H1 (cell line): ENCODE measurements around the gene CTCF. TPM values are rescaled to one million over a fixed set of nuclear protein-coding genes. Genes with fewer than 3 reads are reported as not detected.

Experiments
- CHD1 ChIP-seq: IDR thresholded peaks from 2 replicates; pipeline ENCODE4 v1.6.1; 2012; ENCODE audit warnings: low read depth, low read length, improper control_type of control experiment
- EGR1 ChIP-seq: IDR thresholded peaks from 2 replicates; pipeline ENCODE4 v1.6.1; 2011; ENCODE audit warnings: low read depth, low read length, borderline replicate concordance
- NRF1 ChIP-seq: IDR thresholded peaks from 2 replicates; pipeline ENCODE4 v1.6.1; 2011; ENCODE audit warnings: mild to moderate bottlenecking, low read depth, low read length, improper control_type of control experiment
- RNF2 ChIP-seq: fragments of 200-900, 300-1000 bp; sonication (generic); IDR thresholded peaks from 2 replicates; pipeline ENCODE4 v1.7.1; 2016; ENCODE audit warnings: borderline replicate concordance, low read depth, mild to moderate bottlenecking, antibody characterized with exemption, low read length; ENCODE audit not compliant: poor library complexity, severe bottlenecking; ENCODE audit errors: missing control alignments
- SAP30 ChIP-seq: fragments of 300-600 bp; sonication (generic); IDR thresholded peaks from 2 replicates; pipeline ENCODE4 v1.7.1; 2012; ENCODE audit warnings: low read length, moderate library complexity, mild to moderate bottlenecking, inconsistent platforms; ENCODE audit not compliant: insufficient read depth, insufficient replicate concordance
- SRF ChIP-seq: IDR thresholded peaks from 2 replicates; pipeline ENCODE4 v1.6.1; 2011; ENCODE audit warnings: mild to moderate bottlenecking, low read depth, low read length, moderate library complexity
- polyA plus RNA-seq, 7 experiments: library from polyadenylated mRNA; depleted of rRNA in 3 of 7; stranded (reverse) in 5 of 7; unstranded in 2 of 7; fragments of >200 nt in 5 of 7; fragments of 200-250 nt in 2 of 7; gene quantifications; 1 replicate in 5 of 7; 2 replicates in 1 of 7; 4 replicates in 1 of 7; pipeline versions ENCODE4 v1.2.1 to v1.2.3, GENCODE V29; 2011 to 2013; ENCODE audit warnings: missing spikeins in 2 of 7, mixed read lengths in 2 of 7
- total RNA-seq: library from RNA; stranded (reverse); fragmentation: NEBNext Ultra II Directional; extraction: Animal tissue kit (Norgen Biotek cat#: 25700); gene quantifications from 2 replicates; pipeline ENCODE4 v1.2.1, GENCODE V29; 2021

Gene CTCF
- total and polyA plus RNA-seq, 2 of the 8 experiments (the other 6 are each of a cell fraction or from before 2014, with no cell fraction given): 32.4 to 66.0 TPM

- no peak for TF ChIP-seq CHD1
- no peak for TF ChIP-seq SRF
- no peak for TF ChIP-seq NRF1
- TF ChIP-seq SAP30: no peak
- TF ChIP-seq RNF2: no peak
- TF ChIP-seq EGR1: no peak
Observed at GRCh38 chr16:67637625-67638024, 75.3 kb downstream of the CTCF start (continued).
